ENCODE results near the gene AXDND1.
"Not testable (repeated sequence)": the region's sequence is repeated elsewhere in the genome, so short reads cannot be mapped to it uniquely, and the experiment has no call there.

Gene AXDND1

GRCh38 chr1:179365342-179366092, at the start of gene AXDND1:
TSS of gene AXDND1 (plus strand) at chr1:179365971. CDS start at chr1:179366510, 539 bp downstream.
- DNase-seq, result peak; percentile 86

- DNase-seq, result no peak
These were observed 47.3 kb upstream of the AXDND1 start for GRCh38 chr1:179318491-179318890.

DNA sequence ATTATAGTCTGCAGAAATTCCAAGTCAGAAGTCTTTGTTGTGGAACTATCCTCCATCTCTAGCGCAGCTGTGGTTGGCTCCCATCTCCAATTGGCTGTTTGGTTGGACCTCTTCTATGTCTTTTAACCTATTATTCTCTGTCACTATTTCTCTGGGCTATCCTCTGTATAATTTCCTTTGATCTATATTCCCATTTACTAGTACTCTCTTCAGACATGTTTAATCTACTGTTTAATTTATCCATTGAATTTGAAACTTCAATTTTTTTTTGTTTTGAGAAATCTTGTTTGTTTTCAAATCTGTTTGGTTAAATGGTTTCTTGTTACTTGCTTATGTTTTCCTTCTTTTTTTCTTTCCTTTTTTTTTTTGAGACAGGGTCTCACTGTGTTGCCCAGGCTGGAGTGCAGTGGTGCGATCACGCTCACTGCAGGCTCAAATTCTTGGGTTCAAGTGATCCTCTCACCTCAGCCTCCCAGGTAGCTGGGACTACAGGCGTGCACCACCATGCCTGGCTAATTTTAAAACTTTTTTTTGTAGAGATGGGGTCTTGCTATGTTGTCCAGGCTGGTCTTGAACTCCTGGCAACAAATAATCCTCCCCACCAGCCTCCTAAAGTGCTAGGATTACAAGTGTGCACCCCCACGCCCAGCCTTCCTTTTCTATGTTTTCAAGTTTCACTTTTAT, 44.1 kb upstream of the AXDND1 start:
- no peak for DNase-seq

DNA sequence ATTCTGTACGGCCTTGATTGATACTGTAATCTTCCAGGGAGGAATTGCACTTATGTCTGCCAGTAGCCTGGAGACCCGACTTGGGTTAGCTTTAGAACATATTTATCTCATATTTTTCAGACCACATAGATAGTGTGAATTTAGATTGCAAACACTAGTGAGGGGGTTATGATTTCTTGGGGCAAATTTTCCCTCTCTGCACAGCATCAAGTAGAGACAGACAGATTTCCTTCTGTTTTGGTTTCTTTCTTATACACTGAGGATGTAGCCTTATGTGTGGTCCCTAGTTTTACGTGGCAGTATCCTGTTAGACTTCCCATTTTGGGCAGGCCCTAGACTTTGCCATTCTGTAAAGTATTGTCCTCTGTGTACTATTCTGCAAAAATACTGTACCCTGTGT, 43.2 kb upstream of the AXDND1 start:
- DNase-seq, result no peak

GRCh38 chr1:179323436-179323835, 42.3 kb upstream of the AXDND1 start:
- DNase-seq, result no peak

- DNase-seq, result no peak
These were observed 39.9 kb upstream of the AXDND1 start for GRCh38 chr1:179325836-179326235.

- no peak for DNase-seq
These were observed 39.0 kb upstream of the AXDND1 start for GRCh38 chr1:179326746-179327145.

DNA sequence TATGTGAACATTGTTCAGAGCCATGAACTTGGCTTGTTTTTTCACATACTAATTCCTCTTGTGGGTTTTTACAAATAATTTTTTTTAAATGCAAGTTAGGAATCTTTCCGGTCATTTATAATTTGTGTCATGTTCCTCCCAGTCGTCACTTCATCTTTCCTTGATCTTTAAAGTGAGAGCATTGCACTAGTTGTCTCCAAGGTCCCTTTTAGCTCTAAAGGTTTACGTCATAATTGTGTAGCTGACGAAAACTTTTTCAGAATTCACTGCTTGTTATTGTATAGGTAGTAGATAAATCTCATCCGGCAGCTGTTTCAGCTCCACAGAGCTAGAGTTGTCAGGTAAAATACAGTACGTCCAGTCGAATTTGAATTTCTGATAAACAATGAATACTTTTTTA, 38.6 kb upstream of the AXDND1 start:
- no peak for DNase-seq

DNA sequence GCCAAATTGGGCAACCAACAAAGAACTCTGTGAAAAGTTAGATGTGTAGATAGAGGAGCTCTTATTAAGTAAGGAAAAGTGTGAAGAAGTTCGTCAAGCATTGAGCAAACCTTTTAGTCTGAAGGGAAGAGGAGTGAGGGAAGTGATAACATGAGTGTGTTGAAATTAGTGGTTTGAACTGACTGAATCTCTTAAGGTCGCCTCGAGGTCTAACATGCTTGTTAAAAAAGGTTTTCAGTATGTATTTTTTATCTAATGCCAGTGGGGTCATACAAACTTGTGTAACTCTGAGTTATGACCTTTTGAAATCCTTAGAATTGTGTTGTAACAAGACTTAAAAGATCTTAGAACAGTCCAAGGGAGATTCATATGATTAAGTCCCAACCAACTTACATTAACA, 38.1 kb upstream of the AXDND1 start:
- DNase-seq, result peak; percentile 4

- no peak for DNase-seq
These were observed 35.9 kb upstream of the AXDND1 start for GRCh38 chr1:179329862-179330261.

- no peak for DNase-seq
These were observed 31.3 kb upstream of the AXDND1 start for GRCh38 chr1:179334440-179334839.

DNA sequence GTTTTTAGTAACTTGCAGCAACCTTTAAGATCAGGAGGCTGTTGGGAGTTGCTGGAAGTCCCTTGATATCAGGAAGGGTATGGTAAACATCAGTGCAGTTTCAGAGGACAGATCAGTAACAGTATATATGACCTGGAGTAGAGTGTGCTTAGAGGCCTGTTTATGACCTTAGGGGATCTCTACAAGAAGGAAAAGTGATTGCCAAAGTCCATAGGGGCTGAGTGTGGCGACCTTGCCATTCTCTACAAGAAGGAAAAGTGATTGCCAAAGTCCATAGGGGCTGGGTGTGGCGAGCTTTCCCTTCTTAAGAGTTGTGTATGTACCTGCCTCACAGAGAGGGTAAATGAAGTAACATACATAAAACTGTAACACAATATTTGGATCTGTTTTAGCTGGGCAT, 28.5 kb upstream of the AXDND1 start:
- DNase-seq, result no peak

DNA sequence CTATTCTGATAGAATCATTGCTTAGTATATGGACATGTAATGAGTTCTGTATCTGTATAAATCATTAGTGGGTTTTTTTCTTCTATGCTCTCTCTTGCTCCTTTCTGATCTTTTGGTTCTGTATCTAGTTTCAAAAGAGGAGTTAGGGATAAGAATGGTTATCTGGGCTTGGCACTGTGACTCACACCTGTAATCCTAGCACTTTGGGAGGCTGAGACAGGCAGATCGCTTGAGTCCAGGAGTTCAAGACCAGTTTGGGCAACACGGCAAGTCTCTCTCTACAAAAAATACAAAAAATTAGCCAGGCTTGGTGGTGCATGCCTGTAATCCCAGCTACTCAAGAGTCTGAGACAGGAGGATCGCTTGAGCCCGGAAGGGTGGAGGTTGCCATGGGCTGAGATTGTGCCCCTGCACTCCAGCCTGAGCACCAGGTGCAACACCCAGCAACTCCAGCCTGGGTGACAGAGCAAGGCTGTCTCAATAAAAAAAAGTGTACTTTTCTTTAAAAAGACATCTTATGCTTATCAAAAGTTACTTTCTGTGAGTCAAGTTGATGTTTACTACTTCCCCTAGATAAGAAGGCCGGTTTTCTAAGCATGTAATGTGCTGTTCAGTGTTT, 27.7 kb upstream of the AXDND1 start:
- no peak for DNase-seq

DNA sequence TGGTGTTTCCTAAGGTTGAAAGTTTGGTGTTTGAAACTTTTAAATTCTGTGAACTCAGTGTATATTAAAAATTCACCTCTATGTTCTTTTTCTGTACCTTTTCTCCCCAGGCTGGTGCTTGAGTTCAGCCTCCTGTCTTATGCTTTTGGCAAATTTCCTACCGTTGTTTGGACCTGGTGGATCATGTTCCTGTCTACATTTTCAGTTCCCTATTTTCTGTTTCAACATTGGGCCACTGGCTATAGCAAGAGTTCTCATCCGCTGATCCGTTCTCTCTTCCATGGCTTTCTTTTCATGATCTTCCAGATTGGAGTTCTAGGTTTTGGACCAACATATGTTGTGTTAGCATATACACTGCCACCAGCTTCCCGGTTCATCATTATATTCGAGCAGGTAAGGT, 24.9 kb upstream of the AXDND1 start:
- no peak for DNase-seq

GRCh38 chr1:179341943-179342547, 23.7 kb upstream of the AXDND1 start:
- no peak for DNase-seq

DNA sequence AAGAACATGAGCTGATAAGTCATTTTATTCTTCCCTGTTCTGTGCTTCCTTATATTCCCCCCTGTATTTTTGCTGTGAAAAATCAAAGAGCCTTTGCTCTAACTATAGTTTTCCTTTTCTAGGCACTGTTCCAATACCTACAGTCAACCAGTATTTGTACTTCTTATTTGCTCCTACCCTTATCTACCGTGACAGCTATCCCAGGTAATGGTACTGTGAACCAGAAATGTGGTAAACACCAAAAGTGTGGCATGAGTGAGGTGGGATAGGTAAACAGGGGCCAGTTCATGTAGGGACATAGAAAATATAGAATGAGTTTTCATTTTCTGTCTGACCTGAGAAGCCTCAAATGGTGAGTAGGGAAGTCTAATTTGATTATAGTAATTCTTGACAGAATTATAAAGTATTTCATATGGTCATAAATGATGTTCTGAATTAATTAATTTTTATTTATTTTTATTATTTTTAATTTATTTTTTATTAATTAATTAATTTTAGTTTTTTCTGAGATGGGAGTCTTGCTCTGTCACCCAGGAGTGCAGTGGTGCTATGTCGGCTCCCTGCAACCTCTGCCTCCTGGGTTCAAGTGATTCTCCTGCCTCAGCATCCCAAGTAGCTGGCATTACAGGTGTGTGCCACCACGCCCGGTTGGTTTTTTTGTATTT, 22.9 kb upstream of the AXDND1 start:
- no peak for DNase-seq

GRCh38 chr1:179351281-179351680, 14.5 kb upstream of the AXDND1 start:
- no peak for DNase-seq

- DNase-seq, result no peak
These were observed 13.5 kb upstream of the AXDND1 start for GRCh38 chr1:179352236-179352635.

- DNase-seq, result peak; percentile 74
These were observed 12.2 kb upstream of the AXDND1 start for GRCh38 chr1:179353546-179353945.

DNA sequence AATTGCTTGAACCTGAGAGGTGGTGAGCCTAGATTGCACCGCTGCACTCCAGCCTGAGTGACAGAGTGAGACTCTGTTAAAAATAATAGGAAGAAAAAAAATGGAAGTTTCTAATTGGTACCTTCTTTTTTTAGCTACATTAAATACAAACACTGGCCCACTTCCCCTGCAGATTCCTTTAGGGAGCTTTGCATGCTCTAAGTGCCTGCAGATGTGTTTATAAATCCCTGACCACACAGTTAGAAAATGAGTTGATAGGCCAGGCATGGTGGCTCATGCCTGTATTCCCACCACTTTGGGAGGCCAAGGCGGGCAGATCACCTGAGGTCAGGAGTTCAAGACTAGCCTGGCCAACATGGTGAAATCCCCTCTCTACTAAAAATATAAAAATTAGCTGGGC, 4.1 kb upstream of the AXDND1 start:
- DNase-seq, result not testable (repeated sequence)

DNA sequence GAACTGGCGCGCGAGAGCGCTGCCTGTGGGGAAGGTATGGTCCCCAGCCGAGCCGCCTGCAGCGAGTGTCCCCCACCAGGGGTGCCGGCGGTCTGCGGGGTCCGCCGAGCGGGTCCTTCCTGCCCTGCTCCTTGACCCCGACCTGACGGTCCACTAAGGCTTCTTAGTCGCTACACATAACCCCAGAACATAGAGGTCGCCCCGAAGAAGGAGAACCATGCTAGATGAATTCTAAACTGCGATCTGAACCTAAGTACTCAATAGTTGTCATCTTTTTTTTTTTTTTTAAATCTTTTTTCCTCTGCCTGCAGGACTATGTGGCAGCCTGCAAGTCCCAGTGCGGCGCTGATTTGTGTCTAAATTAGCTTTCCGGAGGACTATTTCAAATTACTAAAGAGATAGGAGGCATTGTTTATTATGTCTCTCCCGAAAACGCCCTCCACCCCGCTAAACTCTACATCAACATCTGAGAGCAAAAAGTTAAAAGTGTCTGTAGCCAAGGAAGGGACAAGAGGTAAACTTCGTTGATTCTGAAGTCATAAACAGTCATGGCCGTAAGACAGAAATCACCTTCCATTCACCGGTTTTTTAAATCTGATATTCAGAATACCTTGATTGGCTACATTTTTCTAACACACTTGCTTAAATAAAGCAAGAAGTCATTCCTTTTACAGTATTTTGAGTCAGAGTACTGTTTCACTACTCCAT, 476 bp downstream of the AXDND1 start:
- peak; percentile 22 for DNase-seq

DNA sequence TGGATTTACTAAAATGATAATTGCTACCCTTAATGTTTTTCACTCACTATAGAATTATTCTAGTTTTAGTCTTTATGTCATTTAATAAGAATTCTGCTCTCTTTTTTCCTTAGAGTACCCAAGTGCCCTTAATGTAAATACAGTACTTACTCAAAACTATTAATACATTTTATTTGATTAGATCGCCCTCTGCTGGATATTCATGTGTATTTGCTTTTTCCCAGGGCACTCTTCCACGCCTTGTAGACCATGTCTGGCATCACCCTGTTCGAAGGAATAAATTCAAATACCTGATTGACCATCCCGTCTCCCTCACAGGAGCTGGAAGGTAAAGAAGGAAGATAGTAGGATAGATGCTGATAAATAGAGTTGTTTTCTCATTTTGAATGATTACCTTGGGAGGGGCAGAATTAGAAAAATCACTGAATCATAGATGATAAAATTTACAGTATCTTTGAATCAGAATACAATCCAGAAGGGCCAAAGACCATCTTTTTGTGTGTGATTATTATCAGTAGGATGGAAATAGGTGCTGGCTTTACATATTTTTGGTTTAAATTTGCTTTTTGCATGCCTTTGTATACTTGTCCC, 4.1 kb downstream of the AXDND1 start:
- peak; percentile 71 for DNase-seq

Data from HCEC 1CT (cell line).